Measurements from ENCODE around the gene CEP295NL.

DNA sequence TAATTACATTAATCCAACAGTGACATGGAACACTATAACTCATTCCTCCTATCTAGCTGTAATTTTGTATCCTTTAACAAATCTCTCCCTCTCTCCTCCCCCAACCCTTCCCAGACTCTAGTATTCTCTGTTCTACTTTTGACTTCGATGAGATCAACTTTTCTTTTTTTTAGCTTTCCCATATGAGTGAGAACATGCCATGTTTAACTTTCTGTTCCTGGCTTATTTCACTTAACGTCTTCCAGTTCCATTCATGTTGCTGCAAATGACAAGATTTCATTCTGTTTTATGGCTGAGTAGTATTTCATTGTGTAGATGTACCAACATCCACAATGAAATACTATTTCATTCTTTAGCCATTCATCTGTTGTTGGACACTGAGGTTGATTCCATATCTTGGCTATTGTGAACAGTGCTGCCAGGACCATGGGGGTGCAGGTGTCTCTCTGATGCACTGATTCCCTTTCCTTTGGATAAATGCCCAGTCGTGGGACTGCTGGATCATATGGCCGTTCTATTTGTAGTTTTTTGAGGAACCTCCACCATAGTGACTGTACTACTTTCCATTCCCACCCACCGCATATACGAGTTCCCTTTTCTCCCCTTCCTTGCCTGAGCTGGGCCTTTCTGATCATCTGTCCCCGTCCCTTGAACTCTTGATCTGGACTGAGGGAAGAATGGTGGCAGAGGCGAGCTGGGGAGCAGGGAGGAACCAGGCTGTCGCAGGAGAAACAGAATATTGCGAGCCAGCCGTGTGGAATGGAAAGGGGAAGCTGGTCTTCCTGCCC lies 7.7 kb upstream of the CEP295NL start:
- no peak for TF ChIP-seq MYC (IDR thresholded peaks at IDR 0.05; ENCODE audit: borderline replicate concordance, low read length)
- no peak for TF ChIP-seq RAD21 (conservative IDR thresholded peaks at IDR 0.05 in 1 of 2, IDR thresholded peaks at IDR 0.05 in 1 of 2)
- TF ChIP-seq, protein P1, sequence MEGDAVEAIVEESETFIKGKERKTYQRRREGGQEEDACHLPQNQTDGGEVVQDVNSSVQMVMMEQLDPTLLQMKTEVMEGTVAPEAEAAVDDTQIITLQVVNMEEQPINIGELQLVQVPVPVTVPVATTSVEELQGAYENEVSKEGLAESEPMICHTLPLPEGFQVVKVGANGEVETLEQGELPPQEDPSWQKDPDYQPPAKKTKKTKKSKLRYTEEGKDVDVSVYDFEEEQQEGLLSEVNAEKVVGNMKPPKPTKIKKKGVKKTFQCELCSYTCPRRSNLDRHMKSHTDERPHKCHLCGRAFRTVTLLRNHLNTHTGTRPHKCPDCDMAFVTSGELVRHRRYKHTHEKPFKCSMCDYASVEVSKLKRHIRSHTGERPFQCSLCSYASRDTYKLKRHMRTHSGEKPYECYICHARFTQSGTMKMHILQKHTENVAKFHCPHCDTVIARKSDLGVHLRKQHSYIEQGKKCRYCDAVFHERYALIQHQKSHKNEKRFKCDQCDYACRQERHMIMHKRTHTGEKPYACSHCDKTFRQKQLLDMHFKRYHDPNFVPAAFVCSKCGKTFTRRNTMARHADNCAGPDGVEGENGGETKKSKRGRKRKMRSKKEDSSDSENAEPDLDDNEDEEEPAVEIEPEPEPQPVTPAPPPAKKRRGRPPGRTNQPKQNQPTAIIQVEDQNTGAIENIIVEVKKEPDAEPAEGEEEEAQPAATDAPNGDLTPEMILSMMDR (IDR thresholded peaks at IDR 0.05): no peak
- no peak for TF ChIP-seq MAX (IDR thresholded peaks at IDR 0.05)
- no peak for TF ChIP-seq EHMT2 (IDR thresholded peaks at IDR 0.05; ENCODE audit: low read depth)
- TF ChIP-seq REST (IDR thresholded peaks at IDR 0.05): no peak
- TF ChIP-seq EHF (CRISPR knock-in tag; IDR thresholded peaks at IDR 0.05): no peak
- TF ChIP-seq MAZ (IDR thresholded peaks at IDR 0.05; ENCODE audit: borderline replicate concordance, low read depth, low read length): no peak

Measured in A549 (cell line).